NCI-H1105 (cell line): ENCODE data around the gene EPAS1.

Experiments used
- DNase-seq: peaks from one replicate; lab custom pipeline; 2025; lab: John Stamatoyannopoulos, UW

The EPAS1 gene

GRCh38 chr2:46409756-46410155 is 112.5 kb downstream of the EPAS1 start:
- no peak for DNase-seq

GRCh38 chr2:46410273-46411244 is 113.4 kb downstream of the EPAS1 start:
- DNase-seq, result no peak

- no peak for DNase-seq
These were observed 114.0 kb downstream of the EPAS1 start for GRCh38 chr2:46411245-46411641.

- DNase-seq, result no peak
These were observed 114.8 kb downstream of the EPAS1 start for GRCh38 chr2:46411985-46412384.

GRCh38 chr2:46413111-46413510 is 115.9 kb downstream of the EPAS1 start:
- no peak for DNase-seq

GRCh38 chr2:46413631-46414030 is 116.4 kb downstream of the EPAS1 start:
- no peak for DNase-seq

GRCh38 chr2:46414701-46415100 is 117.5 kb downstream of the EPAS1 start:
- no peak for DNase-seq

- no peak for DNase-seq
These were observed 119.1 kb downstream of the EPAS1 start for GRCh38 chr2:46416280-46416679.

- DNase-seq, result no peak
These were observed 119.7 kb downstream of the EPAS1 start for GRCh38 chr2:46416739-46417403.

GRCh38 chr2:46420945-46421344 is 123.7 kb downstream of the EPAS1 start:
- DNase-seq, result no peak

GRCh38 chr2:46421361-46421760 is 124.2 kb downstream of the EPAS1 start:
- no peak for DNase-seq

GRCh38 chr2:46422717-46423394 is 125.6 kb downstream of the EPAS1 start:
- DNase-seq, result no peak

GRCh38 chr2:46424937-46425336 is 127.7 kb downstream of the EPAS1 start:
- no peak for DNase-seq

- DNase-seq, result no peak
These were observed 131.8 kb downstream of the EPAS1 start for GRCh38 chr2:46428911-46429436.

- no peak for DNase-seq
These were observed 133.2 kb downstream of the EPAS1 start for GRCh38 chr2:46430413-46430812.

- DNase-seq, result no peak
These were observed 133.8 kb downstream of the EPAS1 start for GRCh38 chr2:46430992-46431391.

- DNase-seq, result no peak
These were observed 134.5 kb downstream of the EPAS1 start for GRCh38 chr2:46431481-46432235.

GRCh38 chr2:46434851-46435273 is 137.7 kb downstream of the EPAS1 start:
- DNase-seq, result no peak

GRCh38 chr2:46435353-46435752 is 138.1 kb downstream of the EPAS1 start:
- DNase-seq, result no peak

- no peak for DNase-seq
These were observed 138.7 kb downstream of the EPAS1 start for GRCh38 chr2:46435796-46436360.
